Measurements from ENCODE around the gene C18orf63.

DNA sequence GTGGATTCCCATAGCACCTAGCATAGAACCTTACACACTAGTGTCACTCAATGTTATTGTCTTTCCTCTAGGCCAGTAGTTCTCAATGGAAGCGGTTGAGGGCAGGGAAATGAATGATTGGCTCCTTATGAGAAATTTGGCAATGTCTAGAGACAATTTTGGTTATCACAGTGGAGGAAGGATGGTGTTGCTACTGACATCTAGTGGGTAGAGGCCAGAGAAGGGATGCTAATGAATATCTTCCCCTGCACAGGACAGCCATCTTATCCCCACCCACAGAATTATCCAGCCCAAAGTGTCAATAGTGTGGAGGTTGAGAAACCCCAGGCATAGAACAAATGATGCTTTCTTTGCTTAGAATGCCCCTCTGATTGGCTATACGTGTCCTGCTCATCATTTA is 15.8 kb downstream of the C18orf63 start:
- TF ChIP-seq, protein P1, sequence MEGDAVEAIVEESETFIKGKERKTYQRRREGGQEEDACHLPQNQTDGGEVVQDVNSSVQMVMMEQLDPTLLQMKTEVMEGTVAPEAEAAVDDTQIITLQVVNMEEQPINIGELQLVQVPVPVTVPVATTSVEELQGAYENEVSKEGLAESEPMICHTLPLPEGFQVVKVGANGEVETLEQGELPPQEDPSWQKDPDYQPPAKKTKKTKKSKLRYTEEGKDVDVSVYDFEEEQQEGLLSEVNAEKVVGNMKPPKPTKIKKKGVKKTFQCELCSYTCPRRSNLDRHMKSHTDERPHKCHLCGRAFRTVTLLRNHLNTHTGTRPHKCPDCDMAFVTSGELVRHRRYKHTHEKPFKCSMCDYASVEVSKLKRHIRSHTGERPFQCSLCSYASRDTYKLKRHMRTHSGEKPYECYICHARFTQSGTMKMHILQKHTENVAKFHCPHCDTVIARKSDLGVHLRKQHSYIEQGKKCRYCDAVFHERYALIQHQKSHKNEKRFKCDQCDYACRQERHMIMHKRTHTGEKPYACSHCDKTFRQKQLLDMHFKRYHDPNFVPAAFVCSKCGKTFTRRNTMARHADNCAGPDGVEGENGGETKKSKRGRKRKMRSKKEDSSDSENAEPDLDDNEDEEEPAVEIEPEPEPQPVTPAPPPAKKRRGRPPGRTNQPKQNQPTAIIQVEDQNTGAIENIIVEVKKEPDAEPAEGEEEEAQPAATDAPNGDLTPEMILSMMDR (IDR thresholded peaks at IDR 0.05), result peak; percentile 76
- TF ChIP-seq, protein P2, sequence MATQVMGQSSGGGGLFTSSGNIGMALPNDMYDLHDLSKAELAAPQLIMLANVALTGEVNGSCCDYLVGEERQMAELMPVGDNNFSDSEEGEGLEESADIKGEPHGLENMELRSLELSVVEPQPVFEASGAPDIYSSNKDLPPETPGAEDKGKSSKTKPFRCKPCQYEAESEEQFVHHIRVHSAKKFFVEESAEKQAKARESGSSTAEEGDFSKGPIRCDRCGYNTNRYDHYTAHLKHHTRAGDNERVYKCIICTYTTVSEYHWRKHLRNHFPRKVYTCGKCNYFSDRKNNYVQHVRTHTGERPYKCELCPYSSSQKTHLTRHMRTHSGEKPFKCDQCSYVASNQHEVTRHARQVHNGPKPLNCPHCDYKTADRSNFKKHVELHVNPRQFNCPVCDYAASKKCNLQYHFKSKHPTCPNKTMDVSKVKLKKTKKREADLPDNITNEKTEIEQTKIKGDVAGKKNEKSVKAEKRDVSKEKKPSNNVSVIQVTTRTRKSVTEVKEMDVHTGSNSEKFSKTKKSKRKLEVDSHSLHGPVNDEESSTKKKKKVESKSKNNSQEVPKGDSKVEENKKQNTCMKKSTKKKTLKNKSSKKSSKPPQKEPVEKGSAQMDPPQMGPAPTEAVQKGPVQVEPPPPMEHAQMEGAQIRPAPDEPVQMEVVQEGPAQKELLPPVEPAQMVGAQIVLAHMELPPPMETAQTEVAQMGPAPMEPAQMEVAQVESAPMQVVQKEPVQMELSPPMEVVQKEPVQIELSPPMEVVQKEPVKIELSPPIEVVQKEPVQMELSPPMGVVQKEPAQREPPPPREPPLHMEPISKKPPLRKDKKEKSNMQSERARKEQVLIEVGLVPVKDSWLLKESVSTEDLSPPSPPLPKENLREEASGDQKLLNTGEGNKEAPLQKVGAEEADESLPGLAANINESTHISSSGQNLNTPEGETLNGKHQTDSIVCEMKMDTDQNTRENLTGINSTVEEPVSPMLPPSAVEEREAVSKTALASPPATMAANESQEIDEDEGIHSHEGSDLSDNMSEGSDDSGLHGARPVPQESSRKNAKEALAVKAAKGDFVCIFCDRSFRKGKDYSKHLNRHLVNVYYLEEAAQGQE (IDR thresholded peaks at IDR 0.05; ENCODE audit: insufficient read depth in 1 of 2, low read depth in 2 of 2, low read length in 1 of 2), result no peak
- no peak for TF ChIP-seq TCF7L2 (IDR thresholded peaks at IDR 0.05; ENCODE audit: low read depth, low read length)
- TF ChIP-seq POLR2AphosphoS5 (IDR thresholded peaks at IDR 0.05; ENCODE audit: low read depth, low read length), result no peak

Measured in Panc1 (cell line).